Midbrain (tissue), 1 donor: ENCODE measurements around the gene A1BG.
"Not testable (repeated sequence)": the region's sequence is repeated elsewhere in the genome, so short reads cannot be mapped to it uniquely, and the experiment has no call there.

ENCODE experiments used
- DNase-seq: peaks from one replicate; lab custom pipeline; 2025; lab: John Stamatoyannopoulos, UW

Gene A1BG

DNA sequence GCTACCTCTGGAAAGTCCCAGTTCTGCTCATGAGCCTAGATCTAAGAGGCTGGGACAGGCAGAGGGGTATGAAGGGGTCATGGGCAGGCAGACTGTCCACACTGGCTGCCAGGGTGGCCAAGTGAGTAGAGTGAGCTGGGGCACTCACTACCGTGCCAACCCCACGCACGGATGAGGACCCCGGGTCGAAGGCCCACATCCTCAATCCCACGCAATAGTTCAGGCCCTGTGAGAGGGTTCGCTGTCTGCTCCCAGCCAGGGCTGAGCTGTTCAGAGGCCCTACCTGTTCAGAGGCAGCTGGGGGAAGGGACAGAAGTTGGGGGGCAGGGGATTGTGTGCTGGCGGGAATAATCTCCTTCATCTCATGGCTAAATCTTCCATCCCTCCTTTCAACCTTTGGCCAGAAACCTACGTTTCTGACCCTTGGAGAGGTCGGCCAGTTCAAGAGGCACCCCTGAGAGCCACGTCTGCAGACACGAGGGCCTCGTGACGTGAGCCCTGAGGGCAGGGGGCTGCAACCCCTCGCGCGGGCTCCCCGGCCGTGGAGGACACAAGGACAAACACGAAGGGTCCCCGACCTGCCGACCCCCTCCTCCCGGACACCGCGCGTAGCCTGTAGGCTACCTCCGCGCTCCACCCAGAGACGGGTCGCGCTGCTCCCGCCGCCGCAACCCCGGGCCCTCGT lies 32.7 kb upstream of the A1BG start:
- DNase-seq: no peak

DNA sequence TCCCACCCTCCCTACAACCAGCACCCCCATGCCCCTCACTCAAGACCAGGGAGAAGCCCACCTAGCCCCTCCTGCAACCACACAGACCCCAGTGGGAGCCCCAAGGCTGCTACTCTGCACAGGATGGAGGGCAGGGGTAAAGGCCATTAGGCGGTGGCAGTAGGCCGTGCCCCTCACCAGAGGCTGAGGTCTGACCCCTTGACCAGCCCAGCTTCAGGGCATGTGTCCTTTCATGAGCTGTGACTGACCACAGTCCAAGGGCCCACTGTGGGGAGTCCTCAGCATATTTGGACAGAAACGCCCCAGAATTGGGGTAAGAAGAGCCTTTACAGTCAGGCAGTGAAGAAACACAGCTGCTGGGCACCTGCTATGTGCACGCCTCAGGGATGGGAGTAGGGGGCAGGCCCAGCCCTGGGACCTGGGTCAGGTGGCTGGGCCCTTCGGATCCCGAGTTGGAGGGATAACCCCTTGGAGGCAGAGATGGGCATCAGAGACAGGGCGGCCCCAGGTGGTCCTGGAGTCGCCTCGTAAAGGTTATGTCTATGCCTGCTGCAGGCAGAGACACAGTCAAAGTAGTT lies 32.1 kb upstream of the A1BG start:
- DNase-seq: no peak

DNA sequence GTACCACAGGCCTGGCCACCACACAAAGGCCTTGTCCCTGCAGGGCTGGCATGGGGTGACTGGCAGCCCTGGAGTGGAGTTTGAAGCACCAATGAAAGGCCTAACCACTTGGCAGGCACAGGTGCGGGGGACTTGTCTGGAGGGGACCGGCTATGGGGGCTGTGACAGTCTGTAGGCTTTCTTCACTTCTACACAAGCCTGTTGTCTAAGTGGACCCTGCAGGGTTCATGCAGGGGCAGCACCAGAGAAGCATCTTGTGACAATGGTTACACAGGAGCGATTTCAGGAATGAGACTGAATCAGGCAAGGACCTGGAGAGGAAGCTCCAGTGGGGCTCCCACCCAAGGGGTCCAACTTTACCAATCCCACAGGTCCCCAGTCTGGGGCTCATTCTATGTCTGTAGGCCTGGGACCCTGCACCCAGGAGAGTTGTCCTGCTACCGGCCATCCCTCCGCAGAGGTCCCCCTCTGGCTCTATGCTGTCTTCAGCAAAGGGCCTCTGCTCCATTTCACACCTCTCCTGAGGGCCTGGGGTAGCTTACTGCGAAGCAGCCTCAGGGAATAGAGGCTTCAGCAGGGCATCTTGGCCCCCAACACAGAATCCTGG lies 29.8 kb upstream of the A1BG start:
- no peak for DNase-seq

DNA sequence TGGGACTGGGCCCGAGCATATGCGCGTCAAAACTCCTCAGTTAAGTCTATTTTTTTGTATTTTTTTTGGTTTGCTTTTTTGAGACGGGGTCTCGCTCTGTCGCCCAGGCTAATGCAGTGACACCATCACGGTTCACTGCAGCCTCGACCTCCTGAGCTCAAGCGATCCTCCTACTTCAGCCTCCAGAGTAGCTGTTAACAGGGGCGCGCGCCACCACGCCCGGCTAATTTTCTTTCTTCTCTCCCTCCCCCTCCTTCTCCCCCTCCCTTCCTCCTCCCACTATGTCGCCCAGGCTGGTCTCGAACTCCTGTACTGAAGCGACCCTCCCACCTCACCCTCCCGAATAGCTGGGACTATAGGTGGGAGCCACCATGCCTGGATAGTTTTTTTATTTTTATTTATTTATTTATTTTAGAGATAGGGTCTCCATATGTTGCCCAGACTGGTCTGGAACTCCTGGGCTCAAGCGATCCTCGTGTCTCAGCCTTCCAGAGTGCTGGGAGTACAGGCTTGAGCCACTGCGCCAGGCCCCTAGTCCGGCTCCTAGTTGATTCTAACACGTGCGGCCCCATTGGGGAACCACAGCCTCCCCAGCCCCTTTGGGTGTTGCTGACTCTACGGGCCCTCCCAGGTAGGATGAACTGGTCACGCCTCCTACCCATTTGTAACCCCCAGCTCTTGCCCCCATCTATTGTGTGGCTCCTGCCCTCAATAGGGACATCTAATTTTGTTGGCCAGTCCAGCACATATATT lies 28.3 kb upstream of the A1BG start:
- no peak for DNase-seq

DNA sequence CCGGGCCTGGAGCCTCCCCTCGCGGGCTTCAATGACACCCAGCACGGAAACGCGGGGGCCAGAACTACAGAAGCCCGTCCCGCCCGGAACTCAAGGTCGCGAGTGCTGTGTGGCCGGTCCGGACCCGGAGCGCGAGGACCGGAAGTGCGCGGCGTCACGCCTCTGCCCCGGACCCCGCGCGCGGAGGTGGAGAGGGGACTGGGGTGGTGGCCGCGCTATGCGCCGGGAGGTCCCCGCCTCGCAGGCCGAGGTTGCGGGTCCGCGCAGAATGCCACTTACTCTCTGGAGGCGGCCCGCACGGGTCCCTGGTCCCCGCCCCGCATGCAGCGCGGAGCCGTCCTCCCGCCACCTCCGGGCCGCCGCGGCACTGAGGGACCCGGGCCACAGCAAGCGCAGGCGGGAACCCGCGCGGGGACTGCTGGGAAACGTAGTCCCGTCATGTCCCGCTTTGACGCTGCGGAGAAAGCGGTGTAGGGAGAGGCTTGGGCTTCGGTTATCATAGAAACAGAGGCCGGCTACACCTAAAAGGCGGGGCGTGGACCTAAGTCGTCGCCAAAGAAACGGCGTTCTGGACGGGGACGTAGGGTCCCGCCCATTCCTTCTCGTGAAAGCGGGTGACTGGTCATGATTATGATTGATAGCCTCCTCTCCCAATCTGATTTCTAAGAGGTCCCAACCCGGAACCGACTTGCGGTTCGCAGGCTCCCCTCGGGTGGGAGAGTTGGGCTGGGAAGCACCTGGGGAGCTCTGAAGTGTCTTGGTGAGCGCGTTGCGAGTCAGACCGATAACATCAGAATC lies 27.6 kb upstream of the A1BG start, which contains the start of gene ZNF837:
Gene ZNF837, minus strand, starts transcription at position 369 of the 798 bp plus-strand sequence. CDS start 11,698 bp downstream, outside the sequence.
- peak; percentile 96 for DNase-seq

DNA sequence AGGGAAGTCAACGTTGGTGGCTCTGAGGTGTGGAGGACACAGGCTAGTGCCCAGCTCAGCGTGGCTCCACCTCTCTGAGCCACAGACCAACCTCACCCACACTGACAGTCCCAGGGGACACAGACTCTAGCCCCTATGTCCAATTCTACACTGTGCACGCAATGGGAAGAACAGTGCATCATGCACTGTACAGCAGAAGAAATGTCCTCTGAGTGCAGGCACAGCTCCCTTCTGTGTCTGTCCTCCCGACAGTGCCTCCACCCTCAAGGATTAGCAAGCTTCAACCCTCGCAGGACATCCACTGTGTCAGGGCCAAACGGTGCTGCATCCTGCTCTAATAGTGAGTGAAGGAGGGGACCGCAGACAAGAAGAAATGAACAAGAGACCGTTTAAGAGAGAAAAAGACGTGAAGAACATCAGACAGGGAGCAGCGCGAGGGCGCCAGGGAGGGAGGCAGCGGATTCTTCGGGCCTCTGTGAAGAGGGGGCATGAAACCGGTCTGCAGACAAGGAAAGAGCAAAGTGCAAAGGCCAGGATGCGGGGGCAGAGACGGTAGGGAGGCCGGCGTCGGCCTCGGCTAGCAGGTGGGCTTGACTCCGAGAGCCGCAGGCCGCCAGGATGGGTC lies 26.9 kb upstream of the A1BG start:
- DNase-seq: peak; percentile 72

DNA sequence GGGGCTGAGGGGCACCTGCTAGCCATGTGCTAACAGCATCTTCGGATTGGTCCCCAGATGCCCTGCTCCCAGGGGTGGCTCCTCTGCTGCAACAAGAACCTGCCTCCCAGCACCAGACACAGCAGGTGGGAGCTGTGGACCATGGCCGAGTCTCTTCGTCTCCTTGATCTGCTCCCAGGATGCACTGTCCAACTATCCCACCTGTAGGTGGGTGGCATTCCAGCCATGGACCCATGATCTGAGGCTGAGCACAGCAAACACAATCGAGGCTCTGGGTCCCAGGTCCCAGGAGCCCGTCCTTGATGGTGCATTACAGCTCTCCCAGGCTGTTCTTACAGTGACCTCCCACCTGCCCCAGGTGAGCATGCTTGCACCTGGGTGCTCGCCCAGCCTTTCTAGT lies 26.0 kb upstream of the A1BG start:
- no peak for DNase-seq

DNA sequence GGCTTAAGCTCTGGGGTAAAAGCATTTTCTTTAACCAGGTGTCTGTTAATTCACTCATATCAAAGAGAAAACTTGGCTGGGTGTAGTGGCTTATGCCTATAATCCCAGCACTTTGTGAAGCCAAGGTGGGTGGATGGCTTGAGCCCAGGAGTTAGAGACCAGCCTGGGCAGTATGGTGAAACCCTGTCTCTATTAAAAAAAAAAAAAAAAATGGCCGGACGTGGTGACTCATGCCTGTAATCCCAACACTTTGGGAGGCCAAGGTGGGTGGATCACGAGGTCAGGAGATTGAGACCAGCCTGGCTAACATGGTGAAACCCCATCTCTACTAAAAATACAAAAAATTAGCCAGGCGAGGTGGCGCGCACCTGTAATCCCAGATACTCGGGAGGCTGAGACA lies 23.4 kb upstream of the A1BG start:
- not testable (repeated sequence) for DNase-seq

DNA sequence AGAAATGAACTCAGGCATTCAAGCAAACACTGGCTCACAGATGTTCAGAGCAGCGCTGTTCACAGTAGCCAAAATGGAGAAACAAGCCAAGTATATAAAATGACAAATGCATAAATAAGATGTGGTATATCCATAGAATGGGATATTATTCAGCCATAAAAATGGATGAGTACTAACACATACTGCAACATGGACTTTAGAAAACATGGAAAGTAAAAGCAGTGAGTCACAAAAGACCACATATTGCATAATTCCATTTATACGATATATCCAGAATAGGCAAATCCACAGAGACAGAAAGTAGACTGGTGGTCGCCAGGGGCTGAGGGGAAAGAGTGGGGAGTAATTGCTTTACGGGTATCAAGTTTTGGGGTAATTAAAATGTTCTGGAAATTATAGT lies 20.9 kb upstream of the A1BG start:
- no peak for DNase-seq

DNA sequence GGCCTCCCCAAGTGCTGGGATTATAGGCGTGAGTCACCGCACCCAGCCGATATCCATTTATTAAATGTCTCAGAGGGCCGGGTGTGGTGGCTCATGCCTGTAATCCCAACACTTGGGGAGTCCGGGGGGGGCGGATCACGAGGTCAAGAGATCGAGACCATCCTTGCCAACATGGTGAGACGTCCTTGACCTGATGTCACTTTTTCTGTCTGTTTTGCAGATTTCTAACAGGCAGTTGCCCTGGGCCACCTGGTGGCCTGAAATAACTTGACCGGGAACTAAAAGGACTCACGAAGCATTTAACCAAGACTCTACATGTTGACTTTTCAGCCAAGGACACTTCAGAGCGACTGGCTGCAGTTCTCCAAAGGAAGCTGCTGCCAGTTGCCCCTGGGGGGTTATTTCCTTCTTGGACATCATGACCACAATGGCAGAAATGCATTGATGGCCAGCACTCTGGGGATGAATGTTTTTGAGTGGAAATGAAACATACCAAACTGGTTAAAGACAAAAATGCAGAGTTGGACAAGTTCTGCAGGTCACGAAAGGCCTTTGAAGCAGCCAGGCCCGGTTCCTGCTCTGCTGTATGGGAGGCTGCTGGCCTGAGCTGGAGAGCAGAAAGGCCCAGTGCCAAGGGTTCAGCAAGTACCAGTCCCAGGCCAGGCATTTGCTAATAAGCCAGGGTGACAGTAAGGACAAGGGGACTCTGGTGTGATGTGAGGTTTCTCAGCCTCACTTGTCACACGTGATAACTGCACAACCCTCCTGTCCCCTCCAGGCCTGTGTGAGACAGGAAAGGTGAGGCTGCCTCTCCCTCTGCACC lies 19.2 kb upstream of the A1BG start:
- peak; percentile 11 for DNase-seq

DNA sequence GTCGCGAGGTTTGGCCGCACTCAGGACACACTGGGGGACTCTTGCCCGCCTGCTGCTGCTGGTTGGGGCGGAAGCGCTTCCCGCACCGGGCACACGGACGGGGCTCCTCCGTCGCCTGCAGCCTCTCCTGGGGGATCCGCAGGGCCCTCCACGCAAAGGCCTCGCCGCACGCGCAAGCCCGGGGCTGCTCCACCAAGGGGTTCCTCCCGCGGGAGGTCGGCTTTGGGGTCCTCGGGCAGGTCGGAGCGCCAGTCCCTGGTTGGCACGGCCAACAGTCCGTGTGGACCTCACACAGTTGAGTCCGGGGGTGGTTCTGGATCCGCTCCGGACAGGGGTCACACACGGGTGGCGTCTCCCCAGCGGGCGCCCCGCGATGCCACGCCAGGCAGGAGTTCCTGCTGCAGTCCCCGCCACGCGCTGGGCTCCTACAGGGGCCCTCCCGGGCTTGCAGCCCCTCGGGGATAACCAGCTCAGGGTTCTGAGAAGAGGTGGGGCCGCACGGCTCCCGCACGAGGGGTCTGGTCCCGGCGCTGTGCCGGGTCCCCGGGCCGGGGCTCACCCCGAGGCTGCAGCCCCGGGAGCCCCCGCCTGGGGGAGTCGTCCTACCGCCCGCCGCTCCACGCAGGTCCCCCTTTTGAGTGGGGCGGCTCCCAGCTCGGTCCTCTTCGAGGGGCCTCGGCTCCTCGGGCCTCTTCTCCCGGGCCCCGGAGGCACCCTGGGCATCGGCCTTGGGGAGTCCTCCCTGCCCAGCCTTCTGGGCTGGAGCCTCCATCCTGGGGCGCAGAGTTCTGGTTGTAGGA lies 15.5 kb upstream of the A1BG start:
- DNase-seq: no peak

DNA sequence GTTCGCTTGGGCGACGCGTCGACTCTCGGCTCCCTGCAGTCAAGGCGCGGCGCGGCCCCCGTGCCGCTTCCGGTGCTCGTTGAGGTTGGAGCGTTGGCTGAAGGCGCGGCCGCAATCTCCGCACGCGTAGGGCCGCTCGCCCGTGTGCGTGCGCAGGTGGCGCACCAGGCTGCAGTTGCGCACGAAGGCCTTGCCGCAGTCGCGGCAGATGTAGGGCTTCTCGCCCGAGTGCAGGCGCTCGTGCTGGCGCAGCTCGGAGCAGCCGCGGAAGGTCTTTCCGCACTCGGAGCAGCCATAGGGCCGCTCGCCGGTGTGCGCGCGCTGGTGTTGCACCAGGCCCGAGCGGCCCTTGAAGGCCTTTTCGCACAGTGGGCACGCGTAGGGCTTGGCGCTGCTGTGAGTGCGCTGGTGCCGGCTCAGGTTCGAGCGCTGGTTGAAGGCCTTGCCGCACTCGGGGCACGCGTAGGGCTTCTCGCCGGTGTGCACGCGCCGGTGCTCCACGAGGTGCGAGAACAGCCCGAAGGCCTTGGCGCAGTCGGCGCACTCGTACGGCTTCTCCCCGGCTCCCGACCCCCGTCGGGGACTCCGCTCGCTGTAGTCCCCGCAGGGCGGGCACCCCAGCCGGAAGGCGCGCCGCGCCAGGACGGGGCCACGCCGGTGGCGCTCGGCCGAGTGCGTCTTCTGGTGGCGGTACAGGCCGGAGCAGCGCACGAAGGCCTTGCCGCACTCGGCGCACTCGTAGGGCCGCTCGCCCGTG lies 14.6 kb upstream of the A1BG start:
- DNase-seq: no peak

DNA sequence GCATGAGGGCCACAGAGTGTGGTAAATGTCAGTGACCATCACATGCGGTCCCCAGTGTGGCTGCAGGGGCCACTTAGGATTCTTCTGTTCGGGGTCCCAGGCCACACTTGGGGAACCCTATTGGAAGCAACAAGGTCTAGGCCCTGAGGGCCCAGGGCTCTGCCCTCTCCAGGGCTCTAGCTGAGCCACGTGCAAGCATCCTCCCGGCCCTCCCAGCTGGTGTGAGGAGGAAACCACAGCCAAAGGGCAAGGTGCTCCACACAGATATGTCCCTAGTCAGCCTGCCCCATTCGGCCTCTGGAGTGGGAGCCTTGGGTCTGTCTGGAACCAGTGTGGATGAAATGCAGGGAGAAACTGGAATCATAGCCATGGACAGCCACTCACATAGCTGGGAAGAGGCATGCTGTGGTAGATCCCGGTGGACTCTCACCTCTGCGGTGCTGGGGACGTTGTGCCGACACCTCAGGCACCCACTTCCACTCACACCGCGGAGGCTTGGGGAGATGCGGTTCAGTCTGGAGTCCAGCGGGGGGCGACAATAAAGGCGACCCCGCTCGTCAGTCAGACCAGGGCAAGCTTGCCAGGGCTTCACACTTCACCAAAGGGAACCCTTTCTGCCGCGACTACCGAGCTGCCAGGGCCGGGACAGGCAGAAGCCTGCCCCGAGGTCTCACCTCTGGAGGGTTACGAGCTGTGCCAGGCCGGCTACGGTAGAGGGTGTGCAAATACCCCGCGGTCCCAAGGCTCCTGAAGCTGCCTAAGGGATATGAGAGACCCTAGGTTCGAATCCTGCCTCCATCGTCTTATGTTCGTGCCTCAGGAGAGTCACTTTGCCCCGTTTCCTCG lies 13.5 kb upstream of the A1BG start:
- no peak for DNase-seq

DNA sequence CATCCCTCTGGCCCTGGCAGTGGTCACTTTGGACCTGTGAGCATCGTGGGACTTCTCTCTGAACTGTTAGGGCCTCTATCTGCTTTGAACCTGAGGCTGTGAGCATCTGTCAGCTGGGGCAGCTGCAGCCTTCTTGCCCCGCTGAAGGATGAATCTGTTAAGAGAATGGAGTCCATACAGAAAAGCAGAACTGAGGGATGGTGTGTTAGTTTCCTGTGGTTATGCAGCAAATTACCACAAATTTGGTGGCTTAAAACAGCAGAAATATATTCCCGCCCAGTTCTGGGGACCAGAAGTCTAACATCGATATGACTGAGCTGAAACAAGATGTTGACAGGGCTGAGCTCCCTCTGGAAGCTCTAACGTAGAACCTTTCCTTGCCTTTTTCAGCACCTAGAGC lies 10.9 kb upstream of the A1BG start:
- no peak for DNase-seq

DNA sequence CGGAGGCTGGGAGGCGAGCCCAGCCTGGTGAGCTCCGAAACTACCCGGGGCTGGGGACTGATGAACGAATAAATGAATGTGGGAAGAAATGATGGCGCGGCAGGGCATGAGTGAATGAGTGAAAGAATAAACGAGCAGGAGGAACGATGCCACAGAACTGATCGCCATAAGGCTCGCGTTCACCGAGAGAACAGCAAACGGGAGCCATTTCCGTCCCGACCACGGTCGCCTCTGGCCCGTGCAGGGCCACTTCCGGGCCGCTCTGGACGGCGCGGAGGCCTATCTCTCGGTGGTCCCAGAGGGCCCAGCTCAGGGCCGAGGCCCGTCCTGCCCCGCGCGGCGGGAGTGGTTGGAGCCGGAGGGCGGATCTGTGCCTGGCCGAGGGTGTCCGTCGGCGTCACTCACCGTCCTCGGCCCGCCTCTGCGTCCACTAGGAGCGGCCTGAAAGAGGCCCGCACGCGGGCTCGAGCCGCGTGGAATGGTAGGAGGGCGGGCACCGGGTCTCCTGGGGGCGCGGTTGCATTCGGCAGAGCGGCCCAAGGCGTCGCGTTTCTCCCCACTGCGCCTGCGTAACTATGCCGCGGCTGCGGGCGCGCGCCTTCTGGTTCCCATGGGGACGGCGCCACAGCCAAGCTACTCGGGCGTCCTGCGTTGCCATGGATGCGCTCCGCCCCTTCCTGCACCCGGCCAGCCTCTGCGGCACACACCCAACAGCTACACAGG lies 9.1 kb upstream of the A1BG start, which contains the start of gene ZNF497:
Gene ZNF497, minus strand, starts transcription at position 480 of the 723 bp plus-strand sequence. CDS start 5,116 bp downstream, outside the sequence.
- peak; percentile 98 for DNase-seq

DNA sequence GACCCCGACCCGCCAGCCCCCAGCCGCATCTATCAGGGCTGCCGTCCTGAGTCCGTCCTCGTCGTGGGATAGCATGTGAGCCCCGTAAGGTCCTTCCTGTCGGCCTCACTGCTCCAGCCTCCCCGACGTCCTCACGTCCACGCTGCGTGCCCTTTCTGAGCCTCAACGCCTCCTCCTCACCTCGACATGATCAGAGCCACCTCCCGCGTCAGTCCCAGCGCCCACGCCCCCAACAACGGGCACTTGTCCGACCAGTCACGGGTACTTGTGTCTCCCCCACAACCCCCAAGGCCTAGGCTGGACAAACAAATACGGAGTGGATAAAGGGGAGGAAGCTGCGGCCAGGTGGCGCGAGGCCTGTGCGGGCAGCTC lies 8.6 kb upstream of the A1BG start:
- no peak for DNase-seq

DNA sequence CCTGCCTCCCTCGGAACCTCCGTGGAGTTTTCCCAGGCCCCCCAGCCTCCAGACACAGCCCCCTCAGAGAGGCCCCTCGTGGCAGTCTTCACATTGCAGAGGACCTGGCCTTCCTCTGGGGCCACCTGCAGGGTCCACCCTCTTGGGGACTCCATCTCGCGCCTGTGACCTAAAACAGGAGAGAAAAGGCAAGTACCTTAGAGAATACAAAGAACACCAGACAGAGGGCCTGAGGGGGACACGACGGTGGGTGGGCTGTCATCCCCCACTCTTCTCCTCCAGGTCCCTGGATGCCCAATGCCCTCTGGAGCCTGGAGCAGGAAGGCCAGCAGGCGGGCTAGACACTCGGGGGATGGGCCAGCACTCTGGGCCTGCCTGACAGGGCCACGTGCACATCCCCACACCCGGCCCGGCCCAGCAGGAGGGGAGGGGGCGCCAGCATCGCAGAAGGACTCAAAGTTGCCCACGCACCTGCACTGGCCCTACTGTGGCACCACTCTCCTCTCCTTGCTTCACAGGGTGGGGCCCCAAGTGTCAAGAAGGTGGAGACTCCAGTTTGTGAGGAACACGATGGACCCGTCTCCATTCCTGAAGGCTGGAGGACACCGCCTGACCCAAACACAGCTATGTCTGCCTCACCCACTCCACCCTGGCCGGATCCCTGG lies 4.3 kb upstream of the A1BG start:
- DNase-seq: no peak
